Neural cell (in vitro differentiated cells): ENCODE results near the gene HAL. TPM values are rescaled to one million over a fixed set of nuclear protein-coding genes. Genes with fewer than 3 reads are reported as not detected.
"Not testable (repeated sequence)": the region's sequence is repeated elsewhere in the genome, so short reads cannot be mapped to it uniquely, and the experiment has no call there.

ENCODE experiments used
- H2AFZ ChIP-seq: fragments of 200-600, 300-800 bp; sonication (generic), shearing (Covaris generic); 2 replicates; pipeline ENCODE4 v1.6.0; 2014; ENCODE audit warnings: low read depth, mild to moderate bottlenecking, antibody characterized with exemption, low read length, moderate library complexity
- H3F3A ChIP-seq: fragments of 200-600 bp; shearing (Covaris generic); 2 replicates; pipeline ENCODE4 v1.6.1; 2016; ENCODE audit warnings: mild to moderate bottlenecking, moderate library complexity, mixed read lengths, antibody characterized with exemption, low read length; ENCODE audit not compliant: insufficient read depth, poor library complexity, severe bottlenecking
- H3K27ac ChIP-seq: fragments of 200-600, 300-800 bp; sonication (generic), shearing (Covaris generic); 2 replicates; pipeline ENCODE4 v1.5.1; 2014; ENCODE audit warnings: mild to moderate bottlenecking, low read length, moderate library complexity
- H3K27me3 ChIP-seq: fragments of 300-800, 200-600 bp; sonication (generic), shearing (Covaris generic); 2 replicates; pipeline ENCODE4 v1.6.0; 2014; ENCODE audit warnings: mild to moderate bottlenecking, low read depth, low read length, moderate library complexity; ENCODE audit not compliant: insufficient read depth
- H3K36me3 ChIP-seq: fragments of 300-800, 200-600 bp; sonication (generic), shearing (Covaris generic); 2 replicates; pipeline ENCODE4 v1.5.1; 2014; ENCODE audit warnings: mild to moderate bottlenecking, antibody characterized with exemption, low read length, moderate library complexity; ENCODE audit not compliant: insufficient read depth
- H3K4me2 ChIP-seq: fragments of 300-800, 200-600 bp; sonication (generic), shearing (Covaris generic); 2 replicates; pipeline ENCODE4 v1.6.0; 2014; ENCODE audit warnings: mild to moderate bottlenecking, low read length
- H3K4me3 ChIP-seq: fragments of 300-800, 200-600 bp; sonication (generic), shearing (Covaris generic); 2 replicates; pipeline ENCODE4 v1.5.1; 2014; ENCODE audit warnings: mild to moderate bottlenecking, low read length, moderate library complexity
- H3K79me2 ChIP-seq: fragments of 200-600 bp; shearing (Covaris generic); replicated peaks from 2 replicates; pipeline ENCODE4 v1.6.0; 2014; ENCODE audit warnings: mild to moderate bottlenecking, low read length, moderate library complexity; ENCODE audit not compliant: insufficient read depth
- H3K9ac ChIP-seq: fragments of 300-800, 200-600 bp; sonication (generic), shearing (Covaris generic); 2 replicates; pipeline ENCODE4 v1.6.1; 2016; ENCODE audit warnings: mild to moderate bottlenecking, low read length, mixed read lengths
- H3K9me2 ChIP-seq: fragments of 200-600 bp; shearing (Covaris generic); 2 replicates; pipeline ENCODE4 v1.6.1; 2016; ENCODE audit warnings: mild to moderate bottlenecking, low read length, mixed read lengths; ENCODE audit not compliant: insufficient read depth
- H3K9me3 ChIP-seq: fragments of 200-600, 300-800 bp; sonication (generic), shearing (Covaris generic); 2 replicates; pipeline ENCODE4 v1.6.1; 2016; ENCODE audit warnings: mild to moderate bottlenecking, mixed run types, low read length, moderate library complexity, mixed read lengths
- H4K20me1 ChIP-seq: fragments of 200-600 bp; shearing (Covaris generic); 2 replicates; pipeline ENCODE4 v1.6.1; 2016; ENCODE audit warnings: mild to moderate bottlenecking, mixed run types; ENCODE audit not compliant: insufficient read depth
- EP300 ChIP-seq: fragments of 450-650 bp; conservative IDR thresholded peaks from 2 replicates; pipeline ENCODE4 v1.6.1; 2014; ENCODE audit warnings: antibody characterized with exemption, mild to moderate bottlenecking, moderate library complexity; ENCODE audit not compliant: poor library complexity, severe bottlenecking
- EZH2 ChIP-seq: fragments of 200-600, 300-800 bp; shearing (Covaris generic), sonication (generic); IDR thresholded peaks from 2 replicates; pipeline ENCODE4 v1.6.1; 2014; ENCODE audit warnings: antibody characterized with exemption, low read length, borderline replicate concordance, mild to moderate bottlenecking; ENCODE audit not compliant: insufficient read depth, poor library complexity, severe bottlenecking
- MXI1 ChIP-seq: fragments of 450-650 bp; conservative IDR thresholded peaks from 2 replicates; pipeline ENCODE4 v1.6.1; 2014; ENCODE audit warnings: antibody characterized with exemption, mild to moderate bottlenecking; ENCODE audit not compliant: poor library complexity, severe bottlenecking
- POLR2AphosphoS5 ChIP-seq: IDR thresholded peaks from 2 replicates; pipeline ENCODE4 v1.6.1; 2012
- RAD21 ChIP-seq: fragments of 450-650 bp; conservative IDR thresholded peaks from 2 replicates; pipeline ENCODE4 v1.6.1; 2014; ENCODE audit warnings: antibody characterized with exemption, mild to moderate bottlenecking, moderate library complexity
- REST ChIP-seq: IDR thresholded peaks from 2 replicates; pipeline ENCODE4 v1.6.1; 2012; ENCODE audit warnings: borderline replicate concordance
- SMC3 ChIP-seq: fragments of 450-650 bp; conservative IDR thresholded peaks from 2 replicates; pipeline ENCODE4 v1.6.1; 2014; ENCODE audit warnings: antibody characterized with exemption, mild to moderate bottlenecking, moderate library complexity; ENCODE audit not compliant: poor library complexity
- TAF1 ChIP-seq: IDR thresholded peaks from 2 replicates; pipeline ENCODE4 v1.6.1; 2012; ENCODE audit warnings: low read depth
- polyA plus RNA-seq: library from polyadenylated mRNA; depleted of rRNA; stranded (reverse); fragments of >200 nt; gene quantifications from 2 replicates; pipeline ENCODE4 v1.2.3, GENCODE V29; 2014
- TF ChIP-seq, protein P1 (sequence below): fragments of 450-650 bp; IDR thresholded peaks from 2 replicates; pipeline ENCODE4 v1.5.1; 2014; ENCODE audit warnings: antibody characterized with exemption, mild to moderate bottlenecking, moderate library complexity; ENCODE audit not compliant: poor library complexity, severe bottlenecking

HAL gene
- polyA plus RNA-seq, 1 donor from 2014 or later: not detected

- H3K27ac ChIP-seq: no peak overlapping the region
- no peaks in the 10 kb centered on the region for H3K79me2 ChIP-seq
- H3K9ac ChIP-seq: no peak overlapping the region
- TF ChIP-seq REST (no peak), EP300 (no peak), MXI1 (no peak), POLR2AphosphoS5 (no peak), TAF1 (no peak), SMC3 (no peak), EZH2 (no peak), RAD21 (no peak)
- TF ChIP-seq, protein P1, sequence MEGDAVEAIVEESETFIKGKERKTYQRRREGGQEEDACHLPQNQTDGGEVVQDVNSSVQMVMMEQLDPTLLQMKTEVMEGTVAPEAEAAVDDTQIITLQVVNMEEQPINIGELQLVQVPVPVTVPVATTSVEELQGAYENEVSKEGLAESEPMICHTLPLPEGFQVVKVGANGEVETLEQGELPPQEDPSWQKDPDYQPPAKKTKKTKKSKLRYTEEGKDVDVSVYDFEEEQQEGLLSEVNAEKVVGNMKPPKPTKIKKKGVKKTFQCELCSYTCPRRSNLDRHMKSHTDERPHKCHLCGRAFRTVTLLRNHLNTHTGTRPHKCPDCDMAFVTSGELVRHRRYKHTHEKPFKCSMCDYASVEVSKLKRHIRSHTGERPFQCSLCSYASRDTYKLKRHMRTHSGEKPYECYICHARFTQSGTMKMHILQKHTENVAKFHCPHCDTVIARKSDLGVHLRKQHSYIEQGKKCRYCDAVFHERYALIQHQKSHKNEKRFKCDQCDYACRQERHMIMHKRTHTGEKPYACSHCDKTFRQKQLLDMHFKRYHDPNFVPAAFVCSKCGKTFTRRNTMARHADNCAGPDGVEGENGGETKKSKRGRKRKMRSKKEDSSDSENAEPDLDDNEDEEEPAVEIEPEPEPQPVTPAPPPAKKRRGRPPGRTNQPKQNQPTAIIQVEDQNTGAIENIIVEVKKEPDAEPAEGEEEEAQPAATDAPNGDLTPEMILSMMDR: no peak
- H3K4me3 ChIP-seq: no peak overlapping the region
- no peaks in the 10 kb centered on the region for H3F3A ChIP-seq
- no peaks in the 10 kb centered on the region for H3K9me3 ChIP-seq
- no peaks in the 10 kb centered on the region for H4K20me1 ChIP-seq
- H3K36me3 ChIP-seq: no peaks in the 10 kb centered on the region
- no peaks in the 10 kb centered on the region for H3K27me3 ChIP-seq
- no peak overlapping the region for H3K4me2 ChIP-seq
- H3K9me2 ChIP-seq: no peaks in the 10 kb centered on the region
- H2AFZ ChIP-seq: no peak overlapping the region
Observed at GRCh38 chr12:95970905-95971304, 25.2 kb downstream of the HAL start.

DNA sequence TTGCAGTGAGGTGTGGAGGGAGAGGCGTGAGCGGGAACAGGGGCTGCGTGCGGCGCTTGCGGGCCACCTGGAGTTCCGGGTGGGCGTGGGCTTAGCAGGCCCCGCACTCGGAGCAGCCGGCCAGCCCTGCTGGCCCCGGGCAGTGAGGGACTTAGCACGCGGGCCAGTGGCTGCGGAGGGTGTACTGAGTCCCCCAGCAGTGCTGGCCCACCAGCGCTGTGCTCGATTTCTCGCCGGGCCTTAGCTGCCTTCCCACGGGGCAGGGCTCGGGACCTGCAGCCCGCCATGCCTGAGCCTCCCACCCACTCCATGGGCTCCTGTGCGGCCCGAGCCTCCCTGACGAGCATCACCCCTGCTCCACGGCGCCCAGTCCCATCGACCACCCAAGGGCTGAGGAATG lies 27.0 kb downstream of the HAL start:
- not testable (repeated sequence) for H3K9me2 ChIP-seq, H3K4me3 ChIP-seq, H3K79me2 ChIP-seq, H3K9ac ChIP-seq, H4K20me1 ChIP-seq, H2AFZ ChIP-seq, H3K9me3 ChIP-seq, H3K27me3 ChIP-seq, H3K36me3 ChIP-seq, H3K4me2 ChIP-seq, H3F3A ChIP-seq, H3K27ac ChIP-seq

DNA sequence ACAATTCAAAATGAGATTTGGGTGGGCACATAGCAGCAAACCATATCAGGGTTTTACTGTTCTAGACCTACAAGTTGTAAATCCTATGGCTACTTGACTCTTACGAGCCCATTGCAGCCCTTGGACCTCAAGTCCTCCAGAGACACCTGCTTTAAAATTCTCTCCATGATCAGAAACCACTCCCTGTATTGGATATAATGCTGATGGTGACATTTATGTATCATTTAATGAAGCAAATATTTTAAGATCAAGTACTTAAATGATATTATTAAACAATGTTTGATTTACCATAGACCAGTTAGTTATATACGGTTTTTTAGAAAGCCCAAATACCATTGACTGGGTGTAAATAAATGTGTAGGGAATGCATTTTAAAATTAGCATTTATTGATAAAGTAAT lies 28.8 kb downstream of the HAL start:
- no peak for TF ChIP-seq POLR2AphosphoS5
- no peak for TF ChIP-seq EP300
- no peak for TF ChIP-seq SMC3
- TF ChIP-seq RAD21: no peak
- TF ChIP-seq, protein P1: no peak
- no peak for TF ChIP-seq TAF1
- no peak for TF ChIP-seq REST
- TF ChIP-seq EZH2: no peak
- no peak for TF ChIP-seq MXI1
- no peak overlapping the region for H3K4me3 ChIP-seq
- no peaks in the 10 kb centered on the region for H3K9me2 ChIP-seq
- no peaks in the 10 kb centered on the region for H3K79me2 ChIP-seq
- H3F3A ChIP-seq: no peaks in the 10 kb centered on the region
- H3K9me3 ChIP-seq: no peaks in the 10 kb centered on the region
- no peak overlapping the region for H3K27ac ChIP-seq
- no peaks in the 10 kb centered on the region for H3K36me3 ChIP-seq
- no peaks in the 10 kb centered on the region for H4K20me1 ChIP-seq
- H3K27me3 ChIP-seq: no peaks in the 10 kb centered on the region
- no peak overlapping the region for H3K9ac ChIP-seq
- H2AFZ ChIP-seq: no peak overlapping the region
- no peak overlapping the region for H3K4me2 ChIP-seq
